Breast epithelium (tissue), 3 donors: ENCODE measurements around the gene KCNIP4.

Experiments used
- POLR2A ChIP-seq: fragments of 450-650 bp; IDR thresholded peaks from one replicate; pipeline ENCODE4 v1.6.1; 2016; ENCODE audit warnings: antibody characterized with exemption, mild to moderate bottlenecking, moderate library complexity
- TF ChIP-seq, protein P1 (sequence below), 3 donors: fragments of 450-650 bp; IDR thresholded peaks; one replicate each; pipeline ENCODE4 v1.5.1; 2016 to 2017; ENCODE audit warnings: antibody characterized with exemption in 3 of 3, mild to moderate bottlenecking in 3 of 3, moderate library complexity in 3 of 3

DNA sequence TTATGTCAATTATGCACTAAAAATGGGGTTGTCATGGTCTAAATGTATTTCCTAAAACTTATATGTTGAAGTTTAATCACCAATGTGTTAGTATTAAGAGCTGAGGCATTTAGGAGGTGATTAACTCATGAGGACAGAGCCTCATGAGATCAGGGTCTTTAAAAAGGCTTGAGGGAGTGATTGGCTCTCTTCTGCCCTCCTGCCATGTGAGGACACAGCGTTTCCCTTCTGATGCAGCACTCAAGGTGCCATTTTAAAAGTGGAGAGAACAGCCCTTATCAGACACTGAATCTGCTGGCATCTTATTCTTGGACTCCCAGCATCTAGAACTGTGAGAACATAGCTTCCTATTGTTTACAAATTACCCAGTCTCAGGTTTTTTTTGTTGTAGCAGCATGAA lies 581.7 kb downstream of the KCNIP4 start:
- TF ChIP-seq POLR2A = no peak
- TF ChIP-seq, protein P1, sequence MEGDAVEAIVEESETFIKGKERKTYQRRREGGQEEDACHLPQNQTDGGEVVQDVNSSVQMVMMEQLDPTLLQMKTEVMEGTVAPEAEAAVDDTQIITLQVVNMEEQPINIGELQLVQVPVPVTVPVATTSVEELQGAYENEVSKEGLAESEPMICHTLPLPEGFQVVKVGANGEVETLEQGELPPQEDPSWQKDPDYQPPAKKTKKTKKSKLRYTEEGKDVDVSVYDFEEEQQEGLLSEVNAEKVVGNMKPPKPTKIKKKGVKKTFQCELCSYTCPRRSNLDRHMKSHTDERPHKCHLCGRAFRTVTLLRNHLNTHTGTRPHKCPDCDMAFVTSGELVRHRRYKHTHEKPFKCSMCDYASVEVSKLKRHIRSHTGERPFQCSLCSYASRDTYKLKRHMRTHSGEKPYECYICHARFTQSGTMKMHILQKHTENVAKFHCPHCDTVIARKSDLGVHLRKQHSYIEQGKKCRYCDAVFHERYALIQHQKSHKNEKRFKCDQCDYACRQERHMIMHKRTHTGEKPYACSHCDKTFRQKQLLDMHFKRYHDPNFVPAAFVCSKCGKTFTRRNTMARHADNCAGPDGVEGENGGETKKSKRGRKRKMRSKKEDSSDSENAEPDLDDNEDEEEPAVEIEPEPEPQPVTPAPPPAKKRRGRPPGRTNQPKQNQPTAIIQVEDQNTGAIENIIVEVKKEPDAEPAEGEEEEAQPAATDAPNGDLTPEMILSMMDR (IDR thresholded peaks at IDR 0.05) = no peak
